Lung (tissue), 12 donors: Measurements from ENCODE around the gene THUMPD3. TPM values are rescaled to one million over a fixed set of nuclear protein-coding genes. Genes with fewer than 3 reads are reported as not detected.

Source experiments
- ATAC-seq: fragments of 200-7000 bp; cut with Tn5 transposase; one replicate; pipeline ENCODE4 v1.9.1; 2020; ENCODE audit warnings: moderate number of reproducible peaks; ENCODE audit not compliant: insufficient read depth, low FRiP score
- DNase-seq, 3 donors: peaks; one replicate each; pipeline ENCODE4 v3.0.0-alpha.2; 2013 to 2017
- H3K27ac ChIP-seq, 2 donors: one replicate each; pipeline ENCODE4 v1.5.1; 2013; ENCODE audit warnings: mild to moderate bottlenecking in 2 of 2, moderate library complexity in 2 of 2, control low read depth in 1 of 2, inconsistent platforms in 1 of 2, low read depth in 1 of 2, low read length in 1 of 2
- H3K27me3 ChIP-seq, 3 donors: one replicate each; pipeline ENCODE4 v1.5.1; 2013; ENCODE audit warnings: low read length in 2 of 3; ENCODE audit not compliant: control insufficient read depth in 3 of 3, insufficient read depth in 3 of 3
- H3K36me3 ChIP-seq, 4 donors: one replicate each; pipeline ENCODE4 v1.5.1; 2013; ENCODE audit warnings: low read length in 4 of 4, mild to moderate bottlenecking in 1 of 4, moderate library complexity in 1 of 4; ENCODE audit not compliant: control insufficient read depth in 4 of 4, insufficient read depth in 4 of 4
- H3K4me1 ChIP-seq, 5 donors: one replicate each; pipeline ENCODE4 v1.5.1; 2013; ENCODE audit warnings: low read length in 5 of 5, mild to moderate bottlenecking in 2 of 5, moderate library complexity in 1 of 5; ENCODE audit not compliant: control insufficient read depth in 5 of 5, insufficient read depth in 5 of 5
- H3K4me3 ChIP-seq: one replicate; pipeline ENCODE4 v1.5.1; 2013; ENCODE audit warnings: mild to moderate bottlenecking, control low read depth, moderate library complexity
- H3K9ac ChIP-seq, 2 donors: one replicate each; pipeline ENCODE4 v1.5.1; 2013; ENCODE audit warnings: low read length in 2 of 2, control low read depth in 1 of 2; ENCODE audit not compliant: insufficient read depth in 1 of 2
- H3K9me3 ChIP-seq, 4 donors: one replicate each; pipeline ENCODE4 v1.5.1; 2013; ENCODE audit warnings: low read length in 3 of 4, mild to moderate bottlenecking in 1 of 4, moderate library complexity in 1 of 4; ENCODE audit not compliant: control insufficient read depth in 4 of 4, insufficient read depth in 3 of 4
- CTCF ChIP-seq: IDR thresholded peaks from 2 replicates; pipeline ENCODE4 v1.5.1; 2012; ENCODE audit warnings: mild to moderate bottlenecking; ENCODE audit errors: control extremely low read depth, extremely low read depth
- WGBS, 2 donors: extraction: QIAGEN DNeasy Blood & Tissue Kit; methylation state at CpG; one replicate each; pipeline ENCODE4 v1.1.7; 2013; 5-methylcytosine and 5-hydroxymethylcytosine counted together
- polyA plus RNA-seq, 2 donors: library from polyadenylated mRNA; stranded (reverse); fragments of 200-250 nt; gene quantifications; one replicate each; pipeline ENCODE4 v1.2.1, GENCODE V29; 2013
- total RNA-seq, 2 donors: library from RNA; depleted of rRNA in 1 of 2; stranded (reverse); fragments of >200 nt in 1 of 2; gene quantifications; one replicate each; pipeline ENCODE4 v1.2.1, GENCODE V29; 2014 to 2021
- donor health status: control.
- donor health status: control.
- donor health status: Bipolar disorder and iron deficiency.
- donor health status: healthy.
- donor health status: DM: yes; HTN: yes; CAD: no.

THUMPD3 gene
- total and polyA plus RNA-seq, 4 donors = 28.6 to 37.2 (median 31.8) TPM

- 94 to 96% methylated on average over 3 of the region's 3 CpGs for WGBS, 2 donors
- ATAC-seq = no peak
Measured at GRCh38 chr3:9340472-9340902, 22.4 kb upstream of the THUMPD3 start.

GRCh38 chr3:9342696-9343095 is 20.2 kb upstream of the THUMPD3 start:
- no peaks in the 10 kb centered on the region for H3K36me3 ChIP-seq
- no peak for TF ChIP-seq CTCF
- ATAC-seq = no peak
- H3K27me3 ChIP-seq = no peaks in the 10 kb centered on the region
- DNase-seq = peak in 1 of 3 donors; percentile 11
- H3K4me3 ChIP-seq = no peak overlapping the region
- no peak overlapping the region for H3K27ac ChIP-seq
- H3K9me3 ChIP-seq = no peaks in the 10 kb centered on the region
- WGBS, 2 donors = 79 to 93% methylated on average over 4 of the region's 4 CpGs
- H3K9ac ChIP-seq = no peak overlapping the region
- peaks cover 0 to 2% (median 0%) of the 10 kb centered on the region in 5 donors for H3K4me1 ChIP-seq

More at GRCh38 chr3:9340472-9340902, 22.4 kb upstream of the THUMPD3 start:
- DNase-seq = no peak
- TF ChIP-seq CTCF = no peak
- no peaks in the 10 kb centered on the region for H3K27me3 ChIP-seq
- H3K36me3 ChIP-seq = no peaks in the 10 kb centered on the region
- H3K4me1 ChIP-seq = peaks cover 0 to 2% (median 0%) of the 10 kb centered on the region in 5 donors
- H3K9me3 ChIP-seq = no peaks in the 10 kb centered on the region
- no peak overlapping the region for H3K9ac ChIP-seq
- H3K27ac ChIP-seq = no peak overlapping the region
- no peak overlapping the region for H3K4me3 ChIP-seq

GRCh38 chr3:9343115-9343514 is 19.7 kb upstream of the THUMPD3 start:
- DNase-seq = no peak
- H3K4me1 ChIP-seq = peaks cover 0 to 2% (median 0%) of the 10 kb centered on the region in 5 donors
- H3K27me3 ChIP-seq = no peaks in the 10 kb centered on the region
- H3K27ac ChIP-seq = no peak overlapping the region
- 55 to 66% methylated on average over 4 of the region's 4 CpGs for WGBS, 2 donors
- no peaks in the 10 kb centered on the region for H3K9me3 ChIP-seq
- no peak overlapping the region for H3K9ac ChIP-seq
- no peak for TF ChIP-seq CTCF
- no peaks in the 10 kb centered on the region for H3K36me3 ChIP-seq
- no peak overlapping the region for H3K4me3 ChIP-seq
- no peak for ATAC-seq

GRCh38 chr3:9345041-9345440 is 17.8 kb upstream of the THUMPD3 start:
- no peak for DNase-seq
- Histone ChIP-seq H3K9ac (no peak overlapping the region), H3K27me3 (no peaks in the 10 kb centered on the region), H3K9me3 (no peaks in the 10 kb centered on the region), H3K36me3 (no peaks in the 10 kb centered on the region), H3K4me3 (no peak overlapping the region), H3K27ac (no peak overlapping the region), H3K4me1 (peaks cover 0 to 4% (median 0%) of the 10 kb centered on the region in 5 donors)
- no peak for ATAC-seq
- TF ChIP-seq CTCF = no peak
- WGBS, 2 donors = 0 to 42% methylated on average over 1 of the region's 1 CpG
